GF-D8 (cell line): ENCODE results near the gene TMEM88.

Experiments used
- DNase-seq: peaks from one replicate; lab custom pipeline; 2025; lab: John Stamatoyannopoulos, UW

The TMEM88 gene

GRCh38 chr17:7885367-7886226, 30.7 kb downstream of the TMEM88 start:
- DNase-seq, result peak; percentile 23

DNA sequence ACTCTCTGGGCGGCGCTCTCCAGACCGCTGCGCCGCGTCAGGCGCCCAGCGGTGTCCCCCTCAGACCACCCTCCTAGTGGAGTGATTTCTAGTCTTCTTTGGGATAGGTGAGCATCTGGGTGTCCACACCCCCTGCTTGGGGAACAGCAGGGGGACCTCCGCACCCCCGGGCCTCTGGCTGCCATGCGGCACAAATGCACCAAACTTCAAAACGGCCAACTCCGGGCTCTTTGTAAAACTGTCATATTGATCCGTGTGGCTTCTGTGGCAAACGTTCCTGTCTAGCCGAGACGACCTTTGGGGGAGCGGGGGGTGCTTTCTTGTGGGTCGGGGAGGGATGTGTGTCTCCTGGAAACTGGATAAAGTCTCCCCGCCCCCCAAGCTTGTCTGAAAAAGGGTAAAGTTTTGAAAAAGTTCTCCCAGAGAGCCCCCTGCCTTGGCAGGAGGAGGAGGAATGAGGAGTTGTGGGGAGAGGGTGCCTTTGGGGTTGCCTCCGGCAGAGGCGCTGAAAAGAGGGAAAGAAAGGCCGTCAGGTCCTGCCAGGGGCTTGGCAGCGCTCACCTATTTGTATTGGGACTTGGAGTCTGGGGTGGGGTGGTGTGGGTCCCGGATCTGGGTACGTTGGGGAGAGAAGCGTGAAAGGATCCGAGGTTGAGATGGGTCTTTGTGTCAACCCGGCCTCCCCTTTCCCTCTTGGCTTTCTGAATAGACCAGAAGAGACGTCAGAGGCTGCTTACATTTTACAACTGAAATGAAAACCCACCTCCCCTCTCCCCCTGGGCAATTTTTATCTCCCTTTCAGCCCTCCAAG, 31.6 kb downstream of the TMEM88 start:
- no peak for DNase-seq

- DNase-seq, result no peak
Measured at GRCh38 chr17:7887038-7887481, 32.2 kb downstream of the TMEM88 start.

- DNase-seq, result peak; percentile 77
Measured at GRCh38 chr17:7887482-7888183, 32.8 kb downstream of the TMEM88 start.

DNA sequence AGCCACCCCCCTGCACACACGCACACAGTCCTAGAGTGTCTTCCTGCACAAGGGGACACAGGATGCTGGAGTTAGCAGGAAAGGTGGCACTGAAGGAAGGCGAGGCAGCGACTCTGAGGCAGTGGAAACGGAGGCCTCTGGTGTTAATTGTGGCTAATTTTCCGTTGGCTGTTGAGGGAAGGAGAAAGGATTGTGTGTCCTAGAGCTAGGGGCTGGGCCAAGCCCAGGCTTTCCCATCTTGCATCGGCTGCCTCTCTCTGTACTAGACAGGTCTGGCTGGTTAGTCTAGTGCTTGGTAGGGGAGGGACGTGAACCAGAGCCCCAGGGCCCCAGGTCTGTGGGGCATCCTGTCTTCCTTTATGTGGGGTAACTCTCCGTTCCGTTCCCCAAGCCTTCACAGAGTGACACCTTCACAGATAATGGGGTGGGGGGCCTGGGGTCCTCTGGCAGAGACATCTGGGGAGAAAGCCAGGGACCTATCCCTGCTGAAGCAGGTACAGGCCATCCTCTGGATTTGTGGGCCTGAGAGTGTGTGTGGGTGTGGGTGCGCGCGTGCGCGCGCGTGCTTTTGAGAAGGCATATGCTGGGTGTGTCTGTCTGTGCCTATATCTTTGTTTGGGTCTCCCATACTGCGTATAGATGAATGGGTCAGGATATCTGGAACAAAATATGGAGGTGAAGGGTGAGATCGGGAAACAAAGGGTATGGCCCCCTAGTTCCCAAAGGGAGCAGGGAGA, 33.5 kb downstream of the TMEM88 start, which contains the start of gene CHD3:
Gene CHD3 (plus strand): TSS at position 606 of the 737 bp plus-strand sequence. CDS start 212 bp downstream, outside the sequence.
- no peak for DNase-seq

GRCh38 chr17:7889166-7889955, 34.5 kb downstream of the TMEM88 start:
- DNase-seq, result peak; percentile 34

- no peak for DNase-seq
Measured at GRCh38 chr17:7893187-7893880, 38.5 kb downstream of the TMEM88 start.

DNA sequence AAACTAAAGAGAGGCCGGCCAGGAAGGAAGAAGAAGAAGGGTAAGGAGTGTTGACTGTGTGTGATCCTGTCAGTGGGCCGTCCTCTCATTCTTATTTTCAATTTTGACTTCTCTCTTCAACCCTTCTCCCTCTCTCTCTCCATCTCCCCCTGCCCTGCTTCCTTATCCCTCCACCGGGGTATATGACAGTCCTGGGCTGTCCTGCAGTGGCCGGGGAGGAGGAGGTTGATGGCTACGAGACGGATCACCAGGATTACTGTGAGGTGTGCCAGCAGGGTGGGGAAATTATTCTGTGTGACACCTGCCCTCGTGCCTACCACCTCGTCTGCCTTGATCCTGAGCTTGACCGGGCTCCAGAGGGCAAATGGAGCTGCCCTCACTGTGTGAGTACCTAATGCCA, 39.4 kb downstream of the TMEM88 start:
- no peak for DNase-seq

DNA sequence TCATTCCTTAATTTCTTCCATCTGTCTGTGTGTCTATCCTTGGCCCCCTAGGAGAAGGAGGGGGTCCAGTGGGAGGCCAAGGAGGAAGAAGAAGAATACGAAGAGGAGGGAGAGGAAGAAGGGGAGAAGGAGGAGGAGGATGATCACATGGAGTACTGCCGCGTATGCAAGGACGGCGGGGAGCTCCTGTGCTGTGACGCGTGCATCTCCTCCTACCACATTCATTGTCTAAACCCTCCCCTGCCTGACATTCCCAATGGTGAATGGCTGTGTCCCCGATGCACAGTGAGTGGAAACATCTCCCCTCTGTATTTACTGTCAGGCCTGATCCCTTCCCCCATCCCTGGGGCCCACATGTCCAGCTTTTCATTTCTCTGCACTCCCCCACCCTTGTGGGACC, 40.0 kb downstream of the TMEM88 start:
- DNase-seq, result no peak

DNA sequence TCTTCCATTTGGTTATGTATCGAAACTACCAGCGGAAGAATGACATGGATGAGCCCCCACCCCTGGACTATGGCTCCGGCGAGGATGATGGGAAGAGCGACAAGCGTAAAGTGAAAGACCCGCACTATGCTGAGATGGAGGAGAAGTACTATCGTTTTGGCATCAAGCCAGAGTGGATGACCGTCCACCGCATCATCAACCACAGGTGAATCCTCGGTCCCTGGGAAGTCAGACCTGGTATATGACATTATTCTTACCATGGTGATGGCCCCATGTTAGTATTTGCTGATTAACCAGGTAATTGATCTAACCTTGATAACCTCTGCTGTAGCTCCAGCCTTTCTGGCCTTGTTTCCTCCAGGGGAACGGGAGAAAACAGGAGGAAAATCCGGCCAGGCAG, 42.2 kb downstream of the TMEM88 start:
- no peak for DNase-seq

- DNase-seq, result no peak
Measured at GRCh38 chr17:7897773-7898172, 42.9 kb downstream of the TMEM88 start.

- no peak for DNase-seq
Measured at GRCh38 chr17:7903154-7904103, 48.6 kb downstream of the TMEM88 start.
